ENCODE data around the gene SRSF8.

SRSF8 gene

DNA sequence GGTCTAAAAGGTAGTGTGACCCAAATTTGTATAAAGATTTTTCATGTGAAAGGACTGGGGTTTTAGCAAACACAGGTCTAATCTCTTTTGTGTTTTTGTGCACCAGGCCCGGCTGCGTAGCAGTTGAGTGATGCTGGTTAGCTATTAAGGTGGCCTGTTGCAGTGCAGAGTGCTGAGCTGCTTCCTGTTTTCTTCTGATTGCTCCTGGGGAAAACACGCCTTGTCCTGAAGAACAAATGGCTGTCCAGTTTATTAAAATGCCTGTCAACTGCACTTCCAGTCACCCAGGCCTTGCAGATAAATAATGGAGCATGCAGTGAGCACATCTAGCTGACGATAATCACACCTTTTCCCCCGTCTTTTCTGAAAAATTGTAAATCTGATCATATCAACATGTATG is 1.8 kb downstream of the SRSF8 start:
- DNase-seq (ENCODE audit: low read depth, low spot score) = peak; percentile 47

DNA sequence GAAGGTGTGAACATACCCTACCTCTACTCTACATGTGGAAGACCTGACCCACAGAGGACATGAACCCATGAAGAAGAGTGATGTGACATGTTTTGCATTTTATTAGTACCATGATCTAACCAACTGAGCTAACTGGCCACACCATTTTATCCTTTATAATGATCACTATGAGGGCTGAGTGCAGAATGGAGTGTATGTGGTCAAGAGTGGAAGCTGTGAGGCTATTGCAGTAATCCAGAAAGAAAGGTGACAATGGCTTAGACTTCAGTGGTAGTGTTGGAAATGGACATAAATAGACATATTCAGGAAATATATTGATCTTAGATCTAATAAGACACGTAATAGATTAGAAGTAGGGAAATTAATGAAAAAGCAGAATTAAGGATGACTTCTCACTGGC is 3.8 kb downstream of the SRSF8 start:
- DNase-seq (ENCODE audit: low read depth, low spot score) = no peak

DNA sequence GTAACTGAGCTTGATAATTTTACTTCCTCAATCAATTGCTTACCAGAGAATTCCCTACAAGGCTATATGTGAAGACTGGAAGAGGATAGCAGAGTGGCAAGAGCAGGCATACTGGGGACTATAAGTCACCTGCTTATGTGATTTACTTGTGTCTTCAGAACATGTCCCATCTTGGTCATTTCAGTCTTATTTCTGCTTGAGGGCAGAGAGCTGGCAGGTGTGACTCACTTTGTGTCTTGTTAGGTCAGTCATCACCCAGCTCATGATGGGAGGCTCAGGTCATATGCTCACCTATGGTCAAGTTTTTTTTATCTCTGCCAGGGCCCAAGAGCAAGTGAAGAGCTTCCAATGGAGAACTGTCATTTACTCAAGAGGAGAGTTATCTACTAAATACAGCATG is 6.2 kb downstream of the SRSF8 start:
- no peak for DNase-seq (ENCODE audit: low read depth, low spot score)

DNA sequence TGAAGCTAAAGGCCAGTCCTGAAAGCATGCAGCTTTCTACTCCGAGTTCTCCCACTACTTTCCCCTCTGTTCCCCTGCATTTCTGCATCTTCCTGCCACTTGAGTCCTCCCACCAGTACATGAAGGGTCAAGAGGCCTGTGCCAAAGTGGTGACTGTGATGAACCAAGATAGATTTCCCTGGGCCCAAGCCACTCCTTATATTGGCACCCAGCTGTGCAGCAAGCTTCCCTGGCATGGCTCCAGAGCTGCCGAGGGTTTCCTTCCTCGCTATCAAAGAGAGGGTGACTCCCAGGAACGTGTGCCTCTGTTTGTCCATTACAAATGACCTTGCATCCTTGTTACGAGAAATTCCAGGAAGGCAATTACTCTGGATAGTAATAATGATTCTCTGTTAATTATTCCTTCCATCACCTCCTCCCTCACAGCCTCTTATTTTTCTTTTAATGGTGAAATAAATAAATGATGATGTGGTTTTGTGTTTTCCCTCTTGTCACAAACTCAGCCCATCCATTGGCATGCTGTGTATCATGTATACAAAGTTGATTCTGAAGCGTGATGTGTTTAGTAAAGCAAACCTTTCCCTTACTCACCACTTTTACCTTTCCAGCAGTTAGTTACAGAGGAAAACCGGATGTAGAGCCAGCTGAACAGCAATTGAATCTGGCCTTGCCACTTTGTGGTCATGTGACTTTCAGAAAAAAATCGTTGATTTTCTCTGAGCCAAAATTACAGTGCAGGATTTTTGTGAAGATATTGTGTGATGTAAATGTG is 8.3 kb downstream of the SRSF8 start:
- no peak for DNase-seq (ENCODE audit: low read depth, low spot score)

DNA sequence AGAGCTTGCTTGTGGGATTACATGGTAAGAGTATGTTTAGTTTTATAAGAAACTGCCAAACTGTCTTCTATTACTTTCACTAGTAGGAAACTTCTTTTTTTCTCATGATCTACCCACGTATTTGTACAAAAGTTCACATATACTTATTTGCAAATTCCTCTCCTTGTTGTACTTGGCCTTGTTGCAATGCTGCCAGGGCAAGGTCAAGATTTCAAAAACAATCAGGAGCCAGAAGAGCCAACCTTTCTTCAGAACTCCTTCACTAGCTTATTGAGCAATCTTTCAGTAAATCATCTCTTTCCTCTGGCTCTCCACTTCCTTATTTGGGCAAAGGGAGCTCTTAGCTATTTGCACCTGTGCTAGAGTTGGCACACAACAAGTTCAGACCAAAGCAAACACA is 9.7 kb downstream of the SRSF8 start:
- DNase-seq (ENCODE audit: low read depth, low spot score) = no peak

DNA sequence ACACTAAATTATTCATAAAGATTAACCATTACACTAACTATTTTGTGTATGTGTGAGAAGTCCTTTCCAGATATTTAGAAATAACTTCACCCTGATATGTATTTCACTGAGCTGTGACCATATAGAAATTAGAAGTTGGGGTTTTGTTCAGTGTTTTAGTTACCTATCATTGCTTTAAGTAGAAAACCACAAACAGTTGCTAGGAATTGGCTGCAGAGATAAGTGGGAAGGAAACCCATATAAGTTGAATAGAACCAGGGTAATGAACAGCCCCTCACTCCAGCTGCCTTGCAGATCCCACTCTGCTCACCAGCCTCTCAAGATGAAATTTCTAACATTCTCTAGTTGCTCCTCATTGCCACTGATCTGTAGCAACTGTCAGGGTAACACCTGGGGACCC is 10.3 kb downstream of the SRSF8 start:
- DNase-seq (ENCODE audit: low read depth, low spot score) = no peak

DNA sequence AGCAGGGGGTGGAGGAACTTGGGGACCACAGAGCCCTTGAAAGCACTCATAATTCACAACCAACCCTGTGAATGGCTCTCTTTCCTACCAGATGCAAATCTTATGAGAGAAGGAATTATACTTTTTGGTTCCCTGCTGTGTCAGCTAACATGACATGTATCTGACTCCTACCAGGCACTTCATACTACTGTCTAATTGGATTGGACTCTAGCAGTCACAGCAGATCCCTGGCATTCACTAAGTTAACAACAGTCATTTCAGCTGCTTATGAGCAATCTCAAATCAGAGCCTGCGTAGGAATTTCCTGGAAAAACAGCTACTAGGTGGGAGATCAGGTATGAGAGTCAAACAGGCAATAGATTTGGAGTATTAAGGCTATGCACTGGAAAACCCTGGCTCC is 11.8 kb downstream of the SRSF8 start:
- no peak for DNase-seq (ENCODE audit: low read depth, low spot score)

DNA sequence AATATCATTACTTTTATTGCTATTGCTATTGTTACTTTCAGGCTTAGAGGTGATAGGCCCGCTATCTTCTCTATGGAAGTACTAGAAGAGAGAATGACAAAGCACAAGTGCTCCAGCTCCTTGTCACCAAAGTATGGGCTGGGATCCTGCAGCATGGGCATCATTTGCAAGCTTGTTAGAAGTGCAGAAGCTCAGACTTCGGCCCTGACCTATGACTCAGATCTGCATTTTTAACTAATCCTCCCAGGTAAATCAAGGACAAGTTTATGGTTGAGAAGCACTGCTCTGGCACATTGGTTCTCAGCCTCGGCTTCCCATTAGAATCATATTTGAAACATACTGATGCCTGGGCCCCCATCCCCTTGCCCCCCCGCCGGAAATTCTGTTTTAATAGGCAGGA is 14.3 kb downstream of the SRSF8 start:
- DNase-seq (ENCODE audit: low read depth, low spot score) = no peak

DNA sequence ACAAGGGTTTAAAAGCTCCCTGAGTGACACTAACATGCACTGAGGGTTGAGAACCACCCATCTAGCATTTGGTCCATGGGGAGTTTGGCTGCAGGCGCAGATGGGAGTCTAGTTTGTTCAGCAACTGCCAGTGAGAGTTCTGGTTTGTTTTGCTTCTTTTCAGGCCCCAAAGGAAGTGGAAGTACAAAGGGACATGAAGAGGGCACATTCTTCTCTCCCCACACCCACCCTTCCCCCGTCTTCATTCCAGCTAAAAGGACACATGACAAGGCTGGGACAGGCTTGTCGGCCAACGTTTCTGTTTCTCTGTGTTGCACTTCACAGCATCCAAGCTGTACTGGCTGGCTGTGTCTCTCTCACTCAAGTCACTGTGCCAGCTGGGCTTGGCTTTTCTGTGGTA is 14.7 kb downstream of the SRSF8 start:
- DNase-seq (ENCODE audit: low read depth, low spot score) = no peak

DNA sequence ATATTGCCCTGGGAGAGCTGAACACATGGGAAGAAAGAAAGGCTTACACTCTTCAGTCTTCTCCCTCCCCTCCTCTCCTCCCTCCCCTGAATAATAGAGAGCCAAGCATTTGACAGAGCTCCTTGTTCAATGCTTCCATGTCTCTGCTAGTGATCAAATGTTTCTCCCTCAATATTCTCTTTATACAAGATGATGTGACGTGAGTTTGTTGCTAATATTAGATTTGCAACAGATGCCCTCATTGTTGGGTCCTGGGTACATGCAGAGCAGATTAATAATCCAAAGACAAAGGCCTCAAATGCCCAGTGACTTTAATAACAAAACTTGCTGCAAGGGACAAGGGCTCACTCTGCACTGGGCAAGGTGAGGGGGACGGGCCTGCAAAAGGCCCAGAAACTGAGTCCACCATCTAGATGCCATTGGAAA is 15.9 kb downstream of the SRSF8 start:
- no peak for DNase-seq (ENCODE audit: low read depth, low spot score)

DNA sequence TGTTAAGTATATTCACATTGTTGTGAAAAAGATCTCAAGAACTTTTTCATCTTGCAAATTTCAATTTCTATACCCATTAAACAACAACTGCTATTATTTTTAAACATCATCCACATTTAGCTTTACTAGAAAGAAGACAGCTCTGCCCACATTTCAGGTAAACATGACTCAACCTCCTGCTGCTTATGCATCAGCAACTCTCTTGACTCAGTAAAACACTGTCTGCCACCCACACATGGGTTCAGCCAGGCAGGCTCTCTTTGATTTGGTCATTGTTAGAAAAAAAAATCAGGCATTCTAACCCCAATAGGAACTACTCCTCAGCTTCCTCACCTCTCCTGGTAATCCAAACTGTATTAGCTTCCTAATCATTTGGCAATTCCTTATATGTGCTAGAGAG is 17.8 kb downstream of the SRSF8 start:
- peak; percentile 13 for DNase-seq (ENCODE audit: low read depth, low spot score)

DNA sequence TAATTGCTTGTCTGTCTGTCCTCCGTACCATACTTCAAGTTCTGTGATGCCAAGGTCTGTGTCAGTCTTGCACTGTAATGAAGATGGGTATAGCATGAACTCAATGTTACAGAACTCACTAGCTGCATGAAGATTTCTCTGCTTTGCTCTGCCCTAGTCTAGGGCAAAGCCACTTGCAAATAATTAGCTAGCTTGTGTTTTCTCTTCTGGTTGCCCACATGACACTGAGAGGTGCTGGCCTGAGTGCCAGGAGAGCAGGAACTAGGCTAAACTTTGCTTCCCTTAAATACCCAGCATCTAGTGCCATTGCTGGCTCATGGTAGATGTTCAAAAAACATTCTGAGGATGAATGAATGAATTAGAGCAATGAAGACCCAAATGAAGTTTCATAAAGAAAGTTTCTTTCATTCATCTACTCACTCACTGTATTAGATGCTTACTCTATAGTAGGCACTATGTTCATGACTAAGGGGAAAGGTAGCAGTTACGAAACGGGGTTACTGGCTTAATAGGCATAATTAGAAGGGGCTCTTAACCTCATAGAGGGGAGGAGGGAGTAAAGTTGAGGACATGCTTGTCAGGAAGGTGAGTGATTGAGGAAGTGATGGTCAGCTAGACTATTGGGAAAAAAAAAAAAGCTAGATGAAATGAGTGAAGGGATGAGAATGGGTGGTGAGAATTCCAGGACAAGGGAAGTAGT is 18.5 kb downstream of the SRSF8 start:
- no peak for DNase-seq (ENCODE audit: low read depth, low spot score)

DNA sequence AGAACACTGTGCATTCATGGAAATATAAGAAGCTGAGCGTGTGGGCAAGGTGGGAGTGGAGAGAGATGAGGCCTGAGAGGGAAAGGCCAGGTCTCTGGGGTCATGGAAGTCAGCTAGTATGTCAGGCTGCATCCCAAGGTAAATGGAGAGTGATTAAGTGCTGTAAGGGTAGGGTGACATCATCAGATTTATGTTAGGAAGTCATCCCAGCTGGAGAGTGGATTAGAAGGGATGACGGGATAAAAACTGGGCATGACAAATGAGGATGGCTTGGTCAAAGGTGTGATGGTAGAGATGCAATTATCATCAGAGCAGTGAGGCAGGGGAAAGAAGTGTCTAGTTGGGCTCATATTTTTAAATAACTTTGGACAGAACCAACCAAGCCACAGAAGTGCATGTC is 19.4 kb downstream of the SRSF8 start:
- no peak for DNase-seq (ENCODE audit: low read depth, low spot score)

DNA sequence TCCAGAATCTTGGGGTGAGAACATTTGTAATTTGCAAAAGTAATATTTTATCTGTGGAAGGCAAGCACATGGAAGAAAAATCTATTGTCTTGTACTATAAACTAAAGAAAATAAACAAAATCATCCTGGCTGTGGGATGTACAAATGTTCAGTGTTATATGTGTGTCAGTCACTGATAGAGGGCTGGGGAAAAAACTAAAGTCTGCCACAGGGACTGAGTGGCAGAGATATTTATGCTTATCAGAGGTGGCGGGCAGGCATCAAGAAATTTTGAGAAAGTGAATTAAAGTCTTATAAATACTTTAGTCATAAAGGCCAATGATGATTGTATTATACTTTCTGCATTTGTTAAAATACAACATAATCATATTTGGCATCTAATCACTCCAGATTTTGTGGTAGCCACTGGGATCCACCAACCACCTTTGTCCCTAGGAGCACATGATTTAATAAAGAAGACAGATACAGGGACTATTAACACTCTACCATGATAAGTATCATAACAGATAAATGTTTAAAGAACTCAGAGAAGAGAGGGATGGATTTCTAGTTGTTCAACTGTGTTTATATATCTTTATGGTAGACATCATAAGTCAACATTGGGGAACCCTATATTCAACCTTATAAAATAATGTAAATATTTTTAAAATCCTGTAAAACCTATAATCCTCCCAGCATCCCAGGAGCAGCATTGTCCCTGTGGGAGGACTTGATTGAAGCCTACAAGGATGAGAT is 20.3 kb downstream of the SRSF8 start:
- no peak for DNase-seq (ENCODE audit: low read depth, low spot score)

DNA sequence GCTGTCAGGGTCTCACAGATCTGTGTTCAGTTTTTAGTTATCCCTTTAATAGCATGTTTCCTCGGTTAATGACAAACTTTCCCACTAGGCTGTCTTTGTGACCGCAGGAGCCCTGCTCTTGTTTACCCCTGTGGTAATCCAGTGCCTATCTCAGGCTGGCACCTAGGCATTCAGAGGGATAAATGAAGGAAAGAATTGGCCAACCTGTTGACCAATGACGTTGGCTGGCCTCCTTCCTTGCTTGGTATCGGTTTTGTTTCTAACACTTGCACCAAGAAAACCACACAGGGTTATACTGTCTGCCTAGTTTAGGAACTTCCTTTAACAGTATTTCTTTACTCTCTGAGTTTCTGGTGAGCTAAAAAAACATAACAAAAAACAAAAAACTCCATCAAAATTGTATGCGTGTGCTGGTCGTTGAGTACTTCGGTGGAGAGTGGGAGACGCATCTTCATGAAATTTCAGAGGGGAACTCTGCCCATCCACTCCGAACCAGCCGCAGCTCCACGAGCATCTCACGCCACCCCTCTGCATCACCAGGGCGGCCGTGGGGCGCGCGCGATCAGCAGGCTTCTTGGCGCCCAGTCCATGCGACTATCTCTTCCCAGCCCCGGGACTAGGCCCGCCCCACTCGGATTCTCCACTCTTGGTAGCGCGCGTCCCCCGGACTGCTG is 22.4 kb downstream of the SRSF8 start:
- no peak for DNase-seq (ENCODE audit: low read depth, low spot score)

DNA sequence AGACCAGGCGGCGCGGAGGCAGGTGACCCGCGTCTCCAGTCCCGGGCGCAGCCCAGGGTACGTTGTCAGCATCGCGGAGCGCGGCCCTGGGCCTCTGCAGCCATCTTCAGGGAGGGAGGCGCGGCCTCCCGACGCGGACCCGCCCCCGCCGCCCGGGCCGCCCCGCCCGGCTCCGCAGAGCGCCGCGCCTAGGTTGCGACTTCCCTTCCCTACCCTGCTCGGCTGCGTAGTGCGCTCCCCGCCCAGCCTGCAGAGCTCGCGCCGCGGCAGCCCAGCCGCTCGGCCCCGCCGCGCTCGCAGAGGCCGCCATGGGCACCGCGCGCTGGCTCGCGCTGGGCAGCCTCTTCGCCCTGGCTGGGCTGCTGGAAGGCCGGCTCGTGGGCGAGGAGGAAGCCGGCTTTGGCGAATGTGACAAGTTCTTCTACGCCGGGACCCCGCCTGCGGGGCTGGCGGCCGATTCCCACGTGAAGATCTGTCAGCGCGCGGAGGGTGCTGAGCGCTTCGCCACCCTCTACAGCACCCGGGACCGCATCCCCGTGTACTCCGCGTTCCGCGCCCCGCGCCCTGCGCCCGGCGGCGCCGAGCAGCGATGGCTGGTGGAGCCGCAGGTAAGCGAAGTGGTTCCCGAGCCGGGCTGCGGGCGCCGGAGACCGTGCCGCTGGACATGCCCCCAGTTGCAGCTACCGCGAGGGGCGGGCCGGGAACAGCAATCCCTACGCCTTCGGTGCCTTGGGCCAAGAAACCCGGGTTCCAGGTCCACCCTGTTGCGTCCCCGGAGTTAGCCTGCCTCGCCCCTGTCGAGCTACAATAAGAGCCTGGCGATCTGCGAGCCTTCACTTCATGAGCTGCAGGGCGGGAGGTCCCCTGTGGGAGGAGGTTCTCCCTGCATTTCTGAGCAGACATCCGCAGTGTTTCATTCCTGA is 23.2 kb downstream of the SRSF8 start, which contains the start of gene ENDOD1:
TSS of gene ENDOD1 (plus strand) at position 227 of the 923 bp plus-strand sequence. CDS start at position 309, 82 bp downstream.
- peak; percentile 66 for DNase-seq (ENCODE audit: low read depth, low spot score)

DNA sequence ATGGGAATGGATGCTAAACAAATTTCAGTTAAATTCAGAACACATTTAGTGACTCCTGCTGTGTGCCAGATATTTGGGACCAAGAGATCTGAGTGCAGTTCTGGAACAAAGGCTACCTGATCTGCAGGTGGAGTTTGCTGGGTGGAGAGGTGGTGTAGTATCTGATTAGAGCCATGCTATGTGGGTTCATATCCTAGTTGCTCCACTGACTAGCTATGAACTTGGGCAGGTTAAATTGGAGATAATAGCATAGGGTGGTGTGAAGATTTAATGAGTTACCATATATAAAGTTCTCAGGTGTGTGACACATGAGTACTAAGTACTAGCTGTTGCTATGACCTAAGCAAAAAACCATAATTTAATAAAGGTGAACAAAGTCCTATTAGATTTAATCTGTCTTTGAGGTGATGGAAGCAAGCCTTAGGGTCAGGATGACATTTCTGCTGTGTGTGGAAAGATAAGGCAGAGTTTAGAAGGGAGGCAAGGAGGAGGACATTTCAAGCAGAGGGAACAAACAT is 25.0 kb downstream of the SRSF8 start:
- DNase-seq (ENCODE audit: low read depth, low spot score) = no peak

DNA sequence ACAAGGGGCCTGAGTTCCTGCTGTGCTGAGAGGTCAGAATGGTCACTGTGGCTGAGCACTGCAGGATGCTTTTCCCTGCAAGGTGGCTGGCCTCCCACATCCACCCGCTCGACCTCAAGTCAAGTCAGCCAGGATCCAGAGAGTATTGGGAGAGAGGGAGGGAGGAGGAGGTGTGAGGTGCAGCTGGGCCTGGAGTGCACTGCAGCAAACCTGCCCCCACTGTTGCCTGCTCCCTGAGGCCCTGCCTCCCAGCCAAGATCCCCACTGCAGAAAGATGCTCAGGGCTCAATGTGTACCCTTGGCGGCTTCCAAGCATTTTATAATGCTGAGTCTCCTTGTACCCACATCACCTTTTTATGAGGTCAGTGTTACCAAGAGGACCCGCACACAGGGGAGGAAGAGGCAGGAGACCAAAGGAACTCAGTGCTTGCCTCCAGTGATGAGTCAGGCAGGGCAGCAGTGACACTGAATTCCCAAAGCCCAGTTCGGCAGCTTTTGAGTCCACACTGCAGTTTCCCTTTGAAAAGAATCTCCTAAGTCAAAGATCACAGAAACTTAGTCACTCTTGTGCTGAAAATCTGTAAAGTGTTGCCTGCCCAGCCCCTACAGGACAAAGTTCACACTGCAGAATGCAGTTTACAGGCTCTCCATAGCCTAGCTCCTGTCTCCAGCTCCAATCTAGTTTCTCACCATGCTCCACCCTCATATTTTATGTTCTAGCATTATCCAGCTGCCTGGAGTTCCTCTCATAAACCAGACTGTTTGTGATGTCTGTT is 26.0 kb downstream of the SRSF8 start:
- no peak for DNase-seq (ENCODE audit: low read depth, low spot score)

DNA sequence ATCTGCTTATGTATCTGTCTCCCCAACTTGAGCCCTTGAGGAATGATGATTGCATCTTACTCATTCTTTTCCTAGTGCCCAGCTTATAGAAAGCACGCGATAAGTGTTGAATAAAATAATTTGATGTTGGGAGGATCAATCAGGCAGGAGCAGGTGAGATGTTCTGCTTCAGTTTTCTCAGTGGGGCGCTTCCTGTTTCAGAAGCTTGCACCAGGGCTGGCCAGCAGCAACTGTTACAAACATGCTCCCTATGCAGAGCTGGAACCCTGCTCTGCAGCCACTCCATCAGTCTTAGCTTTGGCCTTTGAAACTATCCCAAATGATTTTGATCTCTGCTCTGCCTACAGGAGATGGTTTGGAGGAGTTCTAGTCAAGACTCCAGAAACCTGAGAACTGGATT is 26.8 kb downstream of the SRSF8 start:
- DNase-seq (ENCODE audit: low read depth, low spot score) = no peak

All from activated CD4-positive, CD25-positive, alpha-beta regulatory T cell treated with anti-CD3 and anti-CD28 coated beads, Interleukin-2, amount 50 U/mL, for 16 hours (primary cell).